HG03066 (cell line): ENCODE measurements around the gene RNF157.

Experiments
- ATAC-seq: cut with Tn5 transposase; IDR thresholded peaks from one replicate; pipeline ENCODE4 v1.9.1; 2021; ENCODE audit warnings: low read depth; ENCODE audit not compliant: unreplicated experiment

RNF157 gene

DNA sequence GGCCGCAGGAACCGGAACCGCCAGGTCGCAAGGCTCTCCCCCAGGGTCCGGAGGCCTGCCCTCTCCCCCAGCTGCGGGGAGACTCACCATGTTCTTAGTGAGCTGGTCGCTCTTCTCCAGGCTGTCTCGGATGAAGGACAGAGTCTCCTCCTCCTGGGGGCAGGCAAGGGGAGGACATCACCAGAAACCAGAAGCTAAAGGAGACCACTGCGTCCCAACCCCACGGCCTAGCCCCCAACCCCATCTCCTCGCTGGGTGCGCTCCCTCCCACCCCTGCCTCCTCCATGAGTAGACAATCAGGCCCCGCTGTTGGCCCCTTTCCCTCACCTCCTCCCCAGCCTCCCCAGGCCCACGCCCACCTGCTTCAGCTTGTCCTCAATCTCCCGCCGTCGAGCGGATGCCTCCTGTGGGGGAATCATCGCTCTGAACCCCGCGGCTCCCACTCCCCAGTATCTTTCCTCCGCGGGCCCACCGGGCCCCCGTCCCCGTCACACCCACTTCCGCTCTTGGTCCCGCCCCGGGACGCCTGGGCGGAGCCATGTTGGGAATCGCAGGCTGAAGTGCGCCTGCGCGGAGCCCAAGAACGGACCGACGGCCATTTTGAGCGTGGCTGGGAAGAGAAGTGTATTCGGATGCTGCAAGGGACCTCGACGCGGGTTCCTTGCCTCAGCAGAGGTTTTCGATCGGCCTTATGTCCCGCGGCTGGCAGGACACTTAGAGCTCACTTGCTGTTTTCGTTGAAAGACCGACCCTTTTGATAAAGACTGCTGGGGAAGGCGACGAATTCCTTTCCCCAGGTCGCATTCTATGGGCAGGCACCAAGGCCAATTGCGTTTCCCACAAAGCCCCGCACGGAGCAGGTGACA, 136.8 kb downstream of the RNF157 start, which contains the start of gene EXOC7:
TSS of gene EXOC7 (minus strand) at position 514 of the 866 bp plus-strand sequence. CDS start at position 419, 95 bp downstream.
- peak; percentile 71 for ATAC-seq

DNA sequence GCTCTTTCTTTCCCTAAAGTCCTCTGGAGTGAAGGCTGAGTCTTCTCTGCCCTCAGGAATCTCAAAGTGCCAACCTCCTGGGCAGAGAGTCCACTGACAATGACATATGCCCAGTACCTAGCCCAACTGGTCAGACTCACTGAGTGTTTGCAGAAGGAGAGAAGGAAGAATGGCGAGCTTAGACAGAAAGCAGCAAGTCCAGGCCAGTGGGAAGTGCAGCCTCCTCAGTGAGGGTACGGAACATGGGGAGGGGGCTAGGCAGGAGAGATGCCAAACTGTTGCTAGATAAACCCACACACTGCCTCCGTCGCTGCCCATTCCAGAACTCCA, 137.4 kb downstream of the RNF157 start:
- no peak for ATAC-seq

DNA sequence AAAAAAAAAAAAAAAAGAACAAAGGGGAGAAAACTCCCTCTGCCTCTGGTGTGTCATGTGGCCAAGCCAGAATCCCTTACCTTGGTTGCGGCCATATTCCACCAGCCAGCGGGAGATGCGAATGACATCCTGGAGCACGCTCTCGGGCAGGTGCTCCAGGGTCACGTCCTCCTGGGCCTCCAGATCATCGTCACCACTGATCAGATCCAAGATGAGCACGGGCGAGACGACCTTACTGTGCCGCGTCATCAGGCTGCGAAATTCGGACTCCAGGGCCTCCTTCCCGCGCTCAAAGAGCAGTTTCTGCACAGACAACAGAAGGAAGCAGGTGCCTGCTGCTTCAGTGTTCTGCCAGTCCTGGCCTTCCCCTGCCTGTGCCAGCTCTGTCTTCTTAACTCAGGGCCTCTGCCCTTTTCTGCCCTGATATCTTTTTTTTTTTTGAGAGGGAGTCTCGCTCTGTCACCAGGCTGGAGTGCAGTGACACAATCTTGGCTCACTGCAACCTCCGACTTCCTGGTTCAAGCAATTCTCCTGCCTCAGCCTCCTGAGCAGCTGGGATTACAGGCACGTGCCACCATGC, 142.5 kb downstream of the RNF157 start:
- ATAC-seq: no peak

DNA sequence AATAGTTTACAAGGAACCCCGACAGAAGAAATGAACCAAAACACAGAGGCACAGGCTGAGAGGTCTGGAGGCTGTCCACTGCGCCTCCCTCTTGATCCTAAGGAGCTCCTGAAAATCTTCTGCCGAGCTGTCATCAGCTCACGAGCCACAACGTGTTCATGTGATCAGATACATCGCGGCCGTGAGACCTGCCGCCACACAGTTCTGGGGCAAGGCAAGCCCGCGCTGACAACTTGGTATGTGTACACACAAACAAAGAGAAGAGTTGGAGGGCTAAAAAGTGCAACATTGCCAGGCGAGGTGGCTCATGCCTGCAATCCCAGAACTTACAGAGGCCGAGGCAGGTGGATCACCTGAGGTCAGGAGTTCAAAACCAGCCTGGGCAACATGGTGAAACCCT, 144.3 kb downstream of the RNF157 start:
- no peak for ATAC-seq

DNA sequence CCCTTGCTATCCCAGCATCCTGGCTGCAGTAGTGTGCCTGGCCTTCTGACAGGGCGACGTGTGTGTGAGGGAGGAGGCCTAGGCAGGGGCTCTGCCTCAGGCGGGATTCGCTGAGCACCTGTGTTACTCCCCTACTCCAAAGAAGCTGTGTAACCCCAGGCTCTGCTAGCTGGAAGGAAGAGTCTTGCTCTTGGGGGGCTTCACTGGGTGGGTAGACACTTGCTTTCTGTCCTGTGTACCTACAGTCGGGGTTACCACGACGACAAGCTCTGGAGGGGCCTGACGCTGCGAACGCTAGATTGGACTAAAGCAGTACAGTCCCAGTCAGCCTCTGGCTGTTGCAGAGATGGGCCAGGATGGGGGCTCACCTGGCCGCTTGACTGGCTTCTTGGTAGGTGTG, 146.2 kb downstream of the RNF157 start:
- ATAC-seq: no peak

DNA sequence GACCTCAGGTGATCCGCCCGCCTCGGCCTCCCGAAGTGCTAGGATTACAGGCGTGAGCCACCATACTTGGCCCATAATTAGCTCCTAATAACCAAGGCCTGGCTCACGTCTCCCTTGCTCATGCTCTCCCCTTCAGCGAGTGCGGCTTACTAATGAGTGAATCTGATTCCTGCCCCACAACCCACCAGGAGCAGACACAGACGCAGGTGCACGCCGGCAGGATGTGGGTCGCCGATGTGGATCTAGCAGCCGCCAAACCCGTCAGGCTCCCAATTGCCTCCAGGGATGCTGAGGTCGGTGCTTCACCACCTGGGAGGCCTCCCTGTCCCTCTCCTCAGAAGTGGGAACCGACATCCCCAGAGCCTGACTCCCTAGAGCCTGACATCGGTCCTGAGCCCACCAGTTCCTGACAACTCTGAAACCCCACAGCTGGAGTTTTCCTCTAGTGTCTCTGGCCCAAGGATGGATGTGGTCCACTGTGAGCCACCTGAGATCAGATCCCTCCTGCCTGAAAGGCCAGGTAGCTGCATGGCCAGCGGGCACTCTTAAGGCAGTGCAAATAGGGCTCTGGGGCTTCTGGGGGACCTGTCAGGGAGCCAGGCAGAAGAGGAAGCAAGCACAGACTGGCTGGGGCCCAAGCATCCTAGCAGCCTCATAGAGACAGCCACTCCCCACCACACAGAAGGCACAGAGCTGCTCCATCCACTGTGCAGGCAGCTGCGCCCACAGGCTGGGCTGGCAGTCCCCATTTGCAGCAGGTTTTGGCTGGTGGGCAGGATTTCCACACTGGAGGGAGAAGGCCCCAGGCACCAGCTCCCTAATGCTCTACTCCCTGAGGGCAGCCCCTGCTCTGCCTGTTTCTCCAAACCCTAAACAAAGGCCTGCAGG, 147.5 kb downstream of the RNF157 start:
- ATAC-seq: no peak
